HepG2 (cell line): ENCODE results near the gene DLST. TPM values are rescaled to one million over a fixed set of nuclear protein-coding genes. Genes with fewer than 3 reads are reported as not detected.

Experiments
- ARID4A ChIP-seq: sonication (generic); formaldehyde crosslinking; IDR thresholded peaks from 2 replicates; pipeline ENCODE4 v1.5.0; 2020; ENCODE audit warnings: mild to moderate bottlenecking, missing genetic modification reagents, borderline replicate concordance
- CREM ChIP-seq, 2 experiments: sonication (generic) in 1 of 2; formaldehyde crosslinking in 1 of 2; IDR thresholded peaks; 2 replicates each; pipeline versions ENCODE4 v1.4.0 to v1.6.1; 2016 to 2020; ENCODE audit warnings: antibody characterized with exemption in 1 of 2, mild to moderate bottlenecking in 1 of 2, missing genetic modification reagents in 1 of 2
- KDM4B ChIP-seq: sonication (generic); formaldehyde crosslinking; IDR thresholded peaks from 2 replicates; pipeline ENCODE4 v1.4.0; 2020; ENCODE audit warnings: missing genetic modification reagents
- MBD4 ChIP-seq: IDR thresholded peaks from 2 replicates; pipeline ENCODE4 v1.6.1; 2012; ENCODE audit warnings: low read length, inconsistent platforms, borderline replicate concordance
- TBL1XR1 ChIP-seq: fragments of 150-350 bp; IDR thresholded peaks from 2 replicates; pipeline ENCODE4 v1.6.1; 2014; ENCODE audit warnings: borderline replicate concordance, low read length; ENCODE audit not compliant: partially characterized antibody
- TFE3 ChIP-seq: IDR thresholded peaks from 2 replicates; pipeline ENCODE4 v1.6.1; 2016
- ZNF224 ChIP-seq: sonication (generic); formaldehyde crosslinking; IDR thresholded peaks from 2 replicates; pipeline ENCODE4 v1.5.0; 2020; ENCODE audit warnings: mild to moderate bottlenecking, missing genetic modification reagents
- ZNF24 ChIP-seq: fragments of 450-650 bp; IDR thresholded peaks from 2 replicates; pipeline ENCODE4 v1.6.1; 2017; ENCODE audit warnings: antibody characterized with exemption, mild to moderate bottlenecking
- ZNF441 ChIP-seq: sonication (generic); formaldehyde crosslinking; IDR thresholded peaks from 2 replicates; pipeline ENCODE4 v1.7.0; 2021; ENCODE audit warnings: missing genetic modification reagents, borderline replicate concordance
- ZNF646 ChIP-seq: sonication (generic); formaldehyde crosslinking; IDR thresholded peaks from 2 replicates; pipeline ENCODE4 v1.9.0; 2021; ENCODE audit warnings: mild to moderate bottlenecking, missing genetic modification reagents
- ZNF704 ChIP-seq: sonication (generic); formaldehyde crosslinking; IDR thresholded peaks from 2 replicates; pipeline ENCODE4 v1.8.1; 2023; ENCODE audit warnings: mild to moderate bottlenecking, inconsistent platforms, moderate library complexity, missing genetic modification reagents, borderline replicate concordance
- ZNF710 ChIP-seq: sonication (generic); formaldehyde crosslinking; IDR thresholded peaks from 2 replicates; pipeline ENCODE4 v1.5.0; 2020; ENCODE audit warnings: mild to moderate bottlenecking, missing genetic modification reagents, borderline replicate concordance
- polyA plus RNA-seq, 8 experiments: library from polyadenylated mRNA; depleted of rRNA in 3 of 8; stranded (reverse) in 7 of 8; unstranded in 1 of 8; fragments of >200 nt; fragmentation: Illumina TruSeq in 4 of 8; extraction: Trizol in 4 of 8; gene quantifications; 2 replicates each; pipeline versions ENCODE4 v1.2.1 to v1.2.3, GENCODE V29; 2011 to 2016; ENCODE audit warnings: low read depth in 4 of 8, missing spikeins in 1 of 8, mixed read lengths in 1 of 8; ENCODE audit not compliant: insufficient read depth in 1 of 8
- total RNA-seq, 5 experiments: library from RNA; depleted of rRNA; stranded (reverse); fragments of >200 nt; fragmentation: Illumina TruSeq; extraction: Trizol; gene quantifications; 2 replicates each; pipeline ENCODE4 v1.2.3, GENCODE V29; 2016; ENCODE audit warnings: low read depth in 1 of 5

The DLST gene
- total and polyA plus RNA-seq, 2 of the 13 experiments (the other 11 are each of a cell fraction or from before 2014, with no cell fraction given): 56.5 to 94.3 TPM

GRCh38 chr14:74950795-74951442 lies 69.2 kb downstream of the DLST start (continued):
- TF ChIP-seq ZNF646 (no peak), ZNF704 (CRISPR knock-in tag) (0 out of 2 replicates have a peak, but pooled peaks have one; percentile 10), ZNF224 (CRISPR knock-in tag) (peak; percentile 100), TBL1XR1 (no peak), ARID4A (CRISPR knock-in tag) (peak; percentile 68; the same call in 1 of the 2 replicates), MBD4 (no peak), KDM4B (CRISPR knock-in tag) (no peak), ZNF710 (no peak), ZNF441 (no peak), CREM (IDR thresholded peaks at IDR 0.05) (no peak), CREM (CRISPR knock-in tag; IDR thresholded peaks at IDR 0.05) (no peak), TFE3 (CRISPR knock-in tag) (no peak), ZNF24 (no peak)
